ENCODE results near the gene COPS9. TPM values are rescaled to one million over a fixed set of nuclear protein-coding genes. Genes with fewer than 3 reads are reported as not detected.

Gene COPS9
- total RNA-seq, 1 experiment from 2014 or later: 269 TPM

DNA sequence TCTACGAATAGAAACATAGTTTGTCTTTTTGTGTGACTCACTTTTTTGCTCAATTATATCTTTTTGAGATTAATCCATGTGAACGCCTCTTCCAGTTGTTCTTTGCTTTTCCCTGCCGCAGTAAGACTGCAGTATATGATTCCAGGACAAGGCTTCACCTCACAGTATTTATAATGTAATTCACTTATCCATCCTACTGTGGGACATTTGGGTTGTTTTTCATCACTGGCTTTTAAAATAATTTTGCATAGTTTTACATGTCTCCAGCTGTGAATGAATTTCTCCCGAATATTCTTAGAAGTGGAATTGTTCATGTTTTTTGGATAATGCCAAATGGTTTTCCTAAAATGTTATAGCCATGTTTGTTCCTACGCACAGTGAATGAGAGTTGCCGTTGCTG is 21.9 kb downstream of the COPS9 start:
- no peak for DNase-seq (ENCODE audit: low spot score)

DNA sequence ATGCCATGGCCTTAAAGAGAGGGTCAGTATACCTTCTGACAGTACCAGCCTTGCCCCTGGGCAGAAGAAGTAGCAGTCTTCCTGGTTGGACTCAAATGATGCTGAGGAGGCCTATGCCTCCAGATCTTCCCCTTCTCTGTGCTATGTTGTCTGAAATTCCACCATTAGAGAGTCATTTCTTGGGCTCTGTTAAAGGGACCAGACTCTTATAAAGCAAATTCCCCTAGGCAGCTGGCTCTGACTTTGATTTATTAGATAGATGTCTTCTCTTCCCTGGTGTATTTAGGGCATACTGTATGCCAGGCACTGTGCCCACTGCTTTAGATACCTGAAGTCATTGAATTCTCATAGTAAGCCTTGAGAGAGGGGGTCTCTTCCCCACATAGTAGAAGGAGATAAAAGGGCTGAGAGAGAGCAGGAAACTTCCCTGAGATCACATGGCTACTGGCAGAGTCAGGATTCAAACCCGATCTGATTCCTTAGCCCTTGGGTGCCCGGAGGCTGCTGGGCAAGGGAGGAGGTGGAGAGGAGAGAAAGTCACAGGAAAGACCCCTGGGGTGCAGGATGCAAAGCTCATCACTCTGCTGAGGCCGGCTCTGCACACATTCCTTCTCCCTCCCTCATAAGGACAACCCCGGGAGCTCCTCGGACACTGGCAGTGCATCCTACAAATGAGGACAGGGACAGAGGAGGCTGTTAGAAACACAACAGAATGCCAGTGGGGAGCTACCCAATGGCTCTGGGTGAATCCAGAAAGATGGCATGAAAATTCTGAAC is 23.0 kb downstream of the COPS9 start:
- DNase-seq (ENCODE audit: low spot score): no peak

DNA sequence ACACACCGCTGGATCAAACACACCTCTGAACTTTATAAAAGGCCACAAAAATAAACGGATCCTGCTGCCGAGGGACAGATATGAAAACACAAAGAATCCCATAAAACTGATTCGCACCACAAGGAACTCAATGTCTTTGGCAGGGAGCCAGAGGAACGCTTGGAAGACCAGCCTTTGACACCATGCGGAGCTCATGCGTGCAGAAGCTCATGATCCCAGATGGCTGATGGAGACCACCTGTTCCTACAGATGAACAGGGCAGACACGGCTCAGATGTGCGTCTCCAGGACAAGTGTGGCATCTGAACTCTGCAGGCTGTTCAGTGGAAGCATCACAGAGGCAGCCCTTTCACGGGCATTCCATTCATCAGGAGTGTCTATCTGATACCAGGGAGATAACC is 24.9 kb downstream of the COPS9 start:
- no peak for DNase-seq (ENCODE audit: low spot score)

DNA sequence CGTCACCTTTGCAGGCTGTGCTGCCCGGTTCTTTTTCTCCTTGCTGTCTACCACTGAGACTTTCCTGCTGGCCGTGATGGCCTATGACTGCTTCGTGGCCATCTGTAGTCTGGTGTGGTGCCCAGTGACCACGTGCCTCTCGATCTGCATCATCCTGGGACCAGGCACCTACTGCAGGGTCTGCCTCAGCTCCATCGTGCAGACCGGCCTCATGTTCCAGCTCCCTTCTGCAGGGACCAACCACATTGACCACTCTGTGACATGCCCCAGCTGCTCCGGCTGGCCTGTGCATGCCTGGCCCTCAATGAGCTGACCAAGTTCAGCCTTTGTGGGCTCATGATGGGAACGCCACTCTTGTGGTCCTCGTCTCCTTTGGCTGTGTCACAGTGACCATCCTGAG is 26.7 kb downstream of the COPS9 start:
- DNase-seq (ENCODE audit: low spot score): no peak

DNA sequence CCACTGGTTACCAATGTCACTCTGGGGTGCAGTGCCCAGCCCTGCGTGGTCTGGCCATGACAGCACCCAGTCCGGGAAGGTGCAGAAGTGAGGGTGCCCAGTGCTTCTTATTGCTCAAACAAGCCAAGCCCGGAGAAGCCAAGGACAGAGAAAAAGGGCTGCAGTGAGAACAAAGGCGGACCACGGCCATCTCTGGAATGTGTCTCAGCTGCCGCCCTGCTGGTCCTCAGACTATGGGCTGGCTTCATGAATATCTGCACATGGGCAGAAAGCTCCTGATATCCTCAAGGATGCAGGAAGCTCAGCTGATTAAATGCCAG is 28.7 kb downstream of the COPS9 start:
- DNase-seq (ENCODE audit: low spot score): no peak

DNA sequence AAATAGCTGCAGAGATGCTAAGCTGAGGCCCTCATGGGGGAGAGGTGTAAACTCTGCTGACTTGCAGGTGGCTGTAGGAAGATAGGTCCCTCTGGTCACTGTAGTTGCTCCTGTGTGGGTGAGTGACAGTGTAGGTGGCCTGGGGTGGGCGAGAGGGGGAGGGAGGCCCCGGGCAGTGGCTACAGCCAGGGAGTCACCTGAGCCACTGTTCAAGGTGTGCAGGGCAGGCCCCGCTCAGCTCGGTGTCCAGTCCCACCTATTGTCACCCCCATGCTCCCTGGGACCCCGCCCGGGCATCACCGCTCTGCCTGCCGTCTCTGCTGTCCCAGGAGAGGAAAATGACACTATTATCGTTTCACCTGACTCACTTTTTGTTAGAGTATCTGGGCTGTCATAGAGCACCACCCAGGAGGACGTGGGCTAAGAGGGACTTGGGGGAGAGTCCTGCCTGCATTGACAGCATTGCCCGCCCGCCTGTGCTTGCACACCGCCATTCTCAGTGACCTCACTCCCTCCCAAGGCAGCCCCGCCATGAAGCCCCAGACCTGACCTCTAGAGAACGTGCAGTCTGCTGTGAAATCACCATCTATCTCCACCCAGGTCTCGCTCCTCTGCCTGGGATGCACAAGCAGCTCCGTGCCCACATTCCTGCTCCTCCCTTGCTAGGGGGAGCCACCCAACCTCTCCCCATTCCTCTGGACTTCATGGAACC is 29.2 kb downstream of the COPS9 start:
- DNase-seq (ENCODE audit: low spot score): no peak

DNA sequence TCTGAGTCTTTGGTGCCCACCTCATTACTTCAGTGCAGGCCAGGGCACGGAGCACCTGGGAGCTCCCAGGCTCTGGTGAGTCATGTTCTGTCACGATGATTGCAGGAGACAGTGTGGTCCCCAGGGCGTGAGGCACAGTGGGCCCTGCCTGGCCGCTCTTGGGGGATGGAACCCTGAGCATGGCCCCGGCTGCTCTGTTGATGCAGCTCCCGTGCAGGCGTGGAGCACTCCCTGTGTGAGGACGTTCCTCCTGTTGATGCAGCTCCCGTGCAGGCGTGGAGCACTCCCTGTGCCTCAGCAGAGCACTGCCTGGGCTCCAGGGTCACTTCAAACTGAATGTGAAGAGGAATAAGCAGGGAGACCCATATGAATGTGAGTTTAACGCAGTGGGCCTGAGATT is 30.1 kb downstream of the COPS9 start:
- DNase-seq (ENCODE audit: low spot score): no peak

DNA sequence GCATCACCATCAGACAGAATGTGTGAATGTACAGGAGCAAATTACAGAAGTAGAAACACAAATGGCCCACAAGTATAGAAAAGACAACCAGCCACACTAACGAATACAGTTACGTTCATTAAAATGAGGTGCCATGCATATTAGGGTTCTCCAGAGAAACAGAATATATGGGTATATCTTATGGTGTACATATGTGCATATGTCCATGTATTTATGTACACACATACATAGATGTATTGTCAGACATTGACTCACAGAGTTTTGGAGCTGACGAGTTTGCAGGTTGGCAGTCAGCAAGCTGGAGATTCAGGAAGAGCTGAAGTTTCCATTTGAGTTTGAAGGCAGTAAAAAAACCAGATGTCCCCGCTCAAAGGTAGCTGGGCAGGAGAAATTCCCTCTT is 33.0 kb downstream of the COPS9 start:
- no peak for DNase-seq (ENCODE audit: low spot score)

DNA sequence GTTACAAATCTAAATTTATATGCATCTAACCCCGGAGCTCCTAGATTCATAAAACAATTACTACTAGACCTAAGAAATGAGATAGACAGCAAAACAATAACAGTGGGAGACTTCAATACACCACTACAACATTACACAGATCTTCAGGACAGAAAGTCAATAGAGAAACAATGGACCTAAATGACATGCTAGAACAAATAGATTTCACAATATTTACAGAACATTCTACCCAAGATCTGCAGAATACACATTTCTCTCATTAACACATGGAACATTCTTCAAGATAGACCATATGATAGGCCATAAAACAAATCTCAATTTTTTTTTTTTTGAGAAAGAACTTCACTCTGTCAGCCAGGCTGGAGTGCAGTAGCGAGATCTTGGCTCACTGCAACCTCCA is 37.8 kb downstream of the COPS9 start:
- DNase-seq (ENCODE audit: low spot score): no peak

DNA sequence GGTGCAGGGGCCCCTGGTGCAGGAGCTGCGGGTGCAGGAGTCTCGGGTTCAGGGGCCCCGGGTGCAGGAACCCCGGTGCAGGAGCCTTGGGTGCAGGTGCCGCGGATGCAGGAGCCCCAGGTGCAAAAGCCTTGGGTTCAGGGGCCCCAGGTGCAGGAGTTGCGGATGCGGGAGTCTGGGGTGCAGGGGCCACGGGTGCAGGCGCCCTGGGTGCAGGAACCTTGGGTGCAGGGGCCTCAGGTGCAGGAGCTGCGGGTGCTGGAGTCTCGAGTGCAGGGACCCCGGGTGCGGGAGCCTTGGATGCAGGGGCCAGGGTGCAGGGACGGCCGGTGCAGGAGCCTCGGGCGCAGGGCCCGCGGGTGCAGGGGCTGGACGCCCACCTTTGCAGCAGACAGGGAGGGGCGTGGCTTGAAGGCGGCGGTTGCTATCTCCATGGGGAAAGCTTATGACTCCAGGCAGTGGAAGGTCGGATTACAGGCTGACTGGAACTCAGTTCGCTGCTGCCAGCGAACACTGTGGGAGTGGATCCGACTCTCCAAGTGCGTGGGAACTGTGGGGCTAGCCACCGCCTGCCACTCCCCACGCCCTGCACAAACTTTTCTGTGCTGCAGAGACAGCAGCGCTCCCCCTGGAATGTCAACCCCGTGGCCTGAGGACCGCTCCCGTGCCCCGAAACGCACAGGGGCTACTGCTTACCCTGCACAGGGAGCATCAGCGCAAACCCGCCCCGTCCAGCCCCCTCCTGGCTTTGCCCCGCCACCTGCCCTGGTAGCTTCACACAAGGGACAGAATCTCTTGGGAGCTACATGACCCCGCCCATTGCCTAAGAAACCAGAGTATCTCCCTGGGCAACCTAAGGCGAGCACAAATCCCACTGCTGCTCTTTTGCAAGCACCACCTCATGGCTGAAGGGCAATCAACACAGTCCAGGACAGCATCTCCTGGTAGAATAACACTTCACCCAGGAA is 40.3 kb downstream of the COPS9 start:
- DNase-seq (ENCODE audit: low spot score): no peak

DNA sequence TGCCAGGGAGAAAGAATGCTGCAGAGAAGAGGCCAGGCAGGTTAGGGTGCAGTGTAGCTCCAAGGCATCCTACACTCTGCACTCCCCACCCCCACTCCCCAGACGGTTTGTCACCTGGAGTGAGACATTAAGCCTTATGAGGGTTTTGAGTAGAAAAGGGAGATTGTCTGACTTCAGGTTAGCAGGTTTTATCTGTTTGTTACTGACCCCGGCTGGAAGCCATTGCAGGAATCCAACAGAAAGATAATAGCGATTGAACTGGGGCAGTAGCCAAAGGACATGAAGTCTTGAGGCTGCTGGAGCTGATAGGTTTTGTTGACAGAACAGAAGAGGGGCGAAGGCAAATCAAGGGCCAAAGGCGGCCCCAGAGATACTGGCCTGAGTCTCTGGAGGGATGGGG is 46.8 kb downstream of the COPS9 start:
- no peak for DNase-seq (ENCODE audit: low spot score)

DNA sequence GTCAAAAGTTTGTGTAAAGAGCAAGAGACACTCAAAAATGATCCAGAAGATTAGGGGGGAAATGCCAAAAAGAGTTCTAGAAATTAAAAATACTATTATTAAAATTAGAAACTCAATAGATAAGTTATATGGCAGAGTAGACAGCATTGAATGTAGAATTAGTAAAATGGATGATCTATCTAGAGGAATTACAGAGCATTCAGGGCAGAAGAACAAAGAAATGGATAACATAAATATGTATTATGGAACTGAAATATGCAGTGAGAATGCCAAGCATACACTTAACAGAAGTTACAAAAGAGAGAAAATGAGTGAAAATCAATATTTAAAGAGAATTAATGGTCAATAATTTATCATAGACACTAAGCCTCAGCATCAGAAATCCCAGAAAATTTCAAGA is 49.5 kb downstream of the COPS9 start:
- no peak for DNase-seq (ENCODE audit: low spot score)

Other genes starting within 250 kb of the COPS9 start
- gene NDUFA10, start 111.0 kb downstream of the COPS9 start, total RNA-seq (2014; rRNA removed; shearing (Covaris generic)): 203 and 219 TPM in 2 replicates
- not detected in 2 replicates for gene OR6B2, start 105.9 kb downstream of the COPS9 start, total RNA-seq (2014; rRNA removed; shearing (Covaris generic))
- not detected in 2 replicates for gene OR6B3, start 82.8 kb downstream of the COPS9 start, total RNA-seq (2014; rRNA removed; shearing (Covaris generic))
- gene OTOS, start 4.4 kb upstream of the COPS9 start, total RNA-seq (2014; rRNA removed; shearing (Covaris generic)): not detected in 2 replicates